Hematopoietic multipotent progenitor cell treated with erythropoietin and hydrocortisone succinate and interleukin-3 and kit ligand, for 4 days (in vitro differentiated cells): ENCODE data around the gene RNF10.

Experiments
- DNase-seq: peaks from one replicate; pipeline ENCODE4 v3.0.0-alpha.2; 2015

The RNF10 gene

DNA sequence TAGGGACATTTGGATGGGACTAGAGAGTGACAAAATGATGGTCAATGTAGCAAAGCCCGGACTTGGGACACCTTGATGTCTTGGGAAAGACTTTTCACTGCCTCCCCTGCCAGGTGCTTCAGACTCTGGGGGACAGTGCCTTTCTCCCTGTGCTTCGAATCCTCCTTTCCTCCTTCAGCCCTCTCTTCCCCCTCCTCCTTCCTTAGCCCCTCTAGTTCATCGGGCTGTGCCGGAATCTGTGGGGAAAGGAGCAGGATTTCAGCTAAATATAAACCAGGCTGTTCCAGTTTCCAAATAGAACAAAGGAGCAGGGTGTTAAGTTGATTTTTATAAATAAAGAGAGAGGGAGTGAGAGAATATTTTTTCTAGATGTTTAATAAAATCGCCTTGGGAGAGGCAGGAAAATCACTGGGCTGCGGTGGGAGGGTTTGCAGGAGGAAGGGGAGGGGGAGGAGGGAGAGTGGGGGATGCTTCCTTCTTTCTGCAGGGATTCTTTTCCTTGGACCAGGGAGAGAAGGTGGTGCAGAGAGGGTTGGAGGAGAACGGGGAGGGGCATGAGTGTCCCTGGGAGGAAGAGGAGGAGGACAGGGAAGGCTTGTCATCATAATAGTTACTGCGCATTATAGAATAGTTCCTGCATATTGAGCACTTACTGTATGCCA is 84.9 kb downstream of the RNF10 start:
- no peak for DNase-seq

GRCh38 chr12:120620624-120621023 is 86.5 kb downstream of the RNF10 start:
- DNase-seq, result no peak

DNA sequence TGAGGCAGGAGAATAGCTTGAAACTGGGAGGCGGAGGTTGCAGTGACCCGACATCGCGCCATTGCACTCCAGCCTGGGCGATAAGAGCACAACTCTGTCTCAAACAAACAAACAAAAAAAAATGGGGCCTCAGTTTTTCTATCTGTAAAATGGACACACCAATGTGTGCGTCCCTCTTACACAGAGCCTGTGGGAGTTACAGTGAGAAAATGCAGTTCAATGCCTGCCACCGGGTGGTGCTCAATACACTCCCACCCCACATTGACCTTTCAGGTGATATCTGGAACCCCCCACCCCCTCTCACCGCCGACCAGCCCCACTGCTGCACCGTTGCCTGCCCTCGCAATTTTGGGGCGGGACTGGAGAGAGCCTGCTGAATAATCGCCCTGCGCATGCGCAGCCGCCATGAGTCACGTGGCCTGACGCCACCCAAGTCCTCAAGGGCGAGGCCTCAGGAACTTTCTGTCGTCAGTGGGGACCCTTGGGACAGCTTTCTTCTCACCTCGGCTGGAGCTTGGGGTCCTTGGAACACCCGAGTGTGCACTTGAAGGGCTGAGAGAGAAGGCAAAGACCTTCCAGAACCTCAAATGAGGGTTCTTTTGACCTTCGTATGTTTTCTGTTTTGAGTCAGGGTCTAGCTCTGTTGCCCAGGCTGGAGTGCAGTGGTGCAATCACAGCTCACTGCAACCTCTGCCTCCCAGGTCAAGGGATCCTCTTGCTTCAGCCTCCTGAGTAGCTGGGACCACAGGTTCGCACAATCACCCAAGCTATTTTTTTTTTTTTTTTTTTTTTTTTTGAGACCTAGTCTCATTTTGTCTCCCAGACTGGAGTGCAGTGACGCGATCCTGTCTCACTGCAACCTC is 91.6 kb downstream of the RNF10 start:
- peak; percentile 39 for DNase-seq
